Measurements from ENCODE around the gene ELOVL7. TPM values are rescaled to one million over a fixed set of nuclear protein-coding genes. Genes with fewer than 3 reads are reported as not detected.

The ELOVL7 gene
- 1.6 and 2.5 TPM in 2 replicates for total RNA-seq

GRCh38 chr5:60843936-60844905 lies at the start of gene ELOVL7:
TSS of gene ELOVL7 (minus strand) at chr5:60844269. CDS start at chr5:60787397, 56,872 bp downstream.

Other genes with a start within 250 kb of the ELOVL7 start
- 17.4 and 19.1 TPM in 2 replicates for gene DEPDC1B, start 144.1 kb downstream of the ELOVL7 start, total RNA-seq
- gene ERCC8, start 100.8 kb upstream of the ELOVL7 start, total RNA-seq = 13.2 and 16.3 TPM in 2 replicates
- 31.5 and 44.9 TPM in 2 replicates for gene NDUFAF2, start 100.9 kb upstream of the ELOVL7 start, total RNA-seq

Data from mammary microvascular endothelial cell (primary cell).